Upper lobe of left lung (tissue), 4 donors: ENCODE measurements around the gene UBB.

Experiments
- CTCF ChIP-seq, 6 experiments: fragments of 450-650 bp in 4 of 6; fragments of 200-600 bp in 2 of 6; sonication (generic) in 2 of 6; IDR thresholded peaks; one replicate each; pipeline ENCODE4 v1.5.1; 2016 to 2019; ENCODE audit warnings: antibody characterized with exemption in 6 of 6
- EP300 ChIP-seq, 4 donors: sonication (generic); formaldehyde crosslinking; IDR thresholded peaks; one replicate each; pipeline ENCODE4 v1.5.1; 2017; ENCODE audit warnings: antibody characterized with exemption in 4 of 4, control low read depth in 2 of 4
- POLR2A ChIP-seq, 4 donors: fragments of 450-650 bp; IDR thresholded peaks; one replicate each; pipeline ENCODE4 v1.5.1; 2016 to 2017; ENCODE audit warnings: antibody characterized with exemption in 4 of 4, mild to moderate bottlenecking in 2 of 4
- POLR2AphosphoS5 ChIP-seq, 2 donors: sonication (generic); formaldehyde crosslinking; IDR thresholded peaks; one replicate each; pipeline ENCODE4 v1.5.1; 2017; ENCODE audit warnings: antibody characterized with exemption in 2 of 2

GRCh38 chr17:16422416-16422815, 41.5 kb downstream of the UBB start:
- no peak for TF ChIP-seq CTCF (IDR thresholded peaks at IDR 0.05)
- no peak for TF ChIP-seq POLR2A (IDR thresholded peaks at IDR 0.05)
- TF ChIP-seq POLR2AphosphoS5 (IDR thresholded peaks at IDR 0.05) = no peak
- TF ChIP-seq EP300 (IDR thresholded peaks at IDR 0.05) = no peak
